GM18508 (cell line): ENCODE results near the gene L1CAM.

Experiments used
- ATAC-seq: cut with Tn5 transposase; IDR thresholded peaks from one replicate; pipeline ENCODE4 v1.9.1; 2021; ENCODE audit warnings: moderate number of reproducible peaks; ENCODE audit not compliant: insufficient read depth, unreplicated experiment

The L1CAM gene

GRCh38 chrX:153881281-153881680 is 4.7 kb downstream of the L1CAM start:
- no peak for ATAC-seq

DNA sequence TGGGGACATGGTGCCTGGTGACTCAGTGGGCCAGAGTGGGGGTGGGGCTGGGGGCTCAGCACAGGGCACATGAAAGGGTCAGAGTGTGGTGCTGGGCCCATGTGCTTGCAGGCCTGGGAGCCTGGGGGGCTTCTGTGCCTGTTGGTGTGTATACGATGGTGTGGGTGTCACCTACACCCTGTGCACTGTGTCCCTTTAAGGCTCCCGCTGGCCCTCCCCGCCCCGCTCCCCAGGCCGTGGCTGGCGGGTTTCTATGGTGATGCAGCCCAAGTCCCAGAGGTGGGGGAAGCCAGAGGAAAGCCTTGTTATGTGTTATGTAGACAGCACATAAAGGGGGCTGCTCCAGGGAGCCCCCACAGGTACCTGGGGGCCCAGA is 5.5 kb downstream of the L1CAM start:
- no peak for ATAC-seq

DNA sequence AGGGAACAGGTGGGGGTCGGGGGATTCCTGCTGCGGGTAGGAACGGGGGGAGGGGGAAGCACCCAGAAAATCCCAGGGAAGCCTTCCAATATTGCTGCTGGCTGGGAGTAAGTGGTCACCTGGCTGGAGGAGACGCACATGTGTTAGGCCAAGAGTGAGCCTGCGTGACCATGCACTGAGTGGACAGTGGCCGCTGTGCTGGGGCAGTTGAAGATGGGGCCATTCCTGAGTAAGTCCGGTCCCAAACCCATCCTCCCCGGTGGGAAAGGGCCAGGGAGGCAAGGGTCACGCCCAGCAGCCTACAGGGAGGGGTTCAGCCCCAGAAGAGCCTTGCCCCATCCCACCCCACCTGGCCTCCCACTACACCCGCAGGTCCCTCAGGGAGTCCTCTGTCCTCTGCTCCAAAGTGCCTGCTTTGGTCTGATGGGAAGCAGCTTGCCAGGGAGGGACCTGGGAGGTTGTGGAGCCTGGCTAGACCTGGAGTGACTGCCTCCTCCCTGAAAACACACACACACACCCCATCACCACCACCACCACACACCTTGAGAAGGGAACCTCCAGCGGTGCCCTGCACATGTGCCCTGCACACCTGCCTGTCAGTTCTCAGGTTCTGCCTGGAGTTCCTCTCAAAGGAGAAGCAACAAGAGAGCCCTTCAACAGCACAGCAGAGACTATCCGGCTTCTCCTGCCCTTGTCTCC is 6.1 kb downstream of the L1CAM start:
- no peak for ATAC-seq

DNA sequence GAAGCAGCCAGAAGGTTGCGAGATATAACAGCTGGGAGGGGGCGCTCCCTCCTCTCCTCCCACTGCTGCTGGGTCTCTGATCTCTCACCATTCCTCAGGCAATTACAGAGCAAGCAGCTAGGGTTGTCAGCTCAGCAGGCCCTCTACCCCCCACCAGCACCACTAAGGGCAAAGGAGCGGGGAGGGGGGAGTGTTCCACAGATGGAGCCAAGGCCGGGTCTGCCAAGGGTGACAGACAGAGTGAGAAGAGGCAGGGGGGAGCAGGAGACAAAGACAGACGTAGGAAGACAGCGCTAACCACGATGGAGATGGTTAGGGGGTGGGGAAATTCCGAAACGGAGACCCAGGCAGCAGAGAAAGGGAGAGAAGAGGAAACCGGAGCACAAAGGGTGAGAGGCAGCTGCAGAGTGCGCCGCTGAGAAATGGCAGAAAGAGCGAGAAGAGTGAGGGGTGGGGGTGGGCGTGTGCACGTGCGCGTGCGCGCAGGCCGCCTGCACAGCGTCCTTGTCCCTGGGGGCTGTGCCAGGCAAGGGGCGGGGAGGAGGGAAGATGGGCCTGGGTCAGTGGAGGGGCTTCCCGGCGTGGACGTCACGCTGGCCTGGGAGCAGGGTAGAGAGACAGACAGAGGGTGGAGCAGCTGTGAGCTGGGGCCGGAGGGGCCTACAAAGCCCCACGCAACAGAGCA is 6.9 kb downstream of the L1CAM start:
- no peak for ATAC-seq

- ATAC-seq: no peak
Measured at GRCh38 chrX:153878345-153878744, 7.6 kb downstream of the L1CAM start.

DNA sequence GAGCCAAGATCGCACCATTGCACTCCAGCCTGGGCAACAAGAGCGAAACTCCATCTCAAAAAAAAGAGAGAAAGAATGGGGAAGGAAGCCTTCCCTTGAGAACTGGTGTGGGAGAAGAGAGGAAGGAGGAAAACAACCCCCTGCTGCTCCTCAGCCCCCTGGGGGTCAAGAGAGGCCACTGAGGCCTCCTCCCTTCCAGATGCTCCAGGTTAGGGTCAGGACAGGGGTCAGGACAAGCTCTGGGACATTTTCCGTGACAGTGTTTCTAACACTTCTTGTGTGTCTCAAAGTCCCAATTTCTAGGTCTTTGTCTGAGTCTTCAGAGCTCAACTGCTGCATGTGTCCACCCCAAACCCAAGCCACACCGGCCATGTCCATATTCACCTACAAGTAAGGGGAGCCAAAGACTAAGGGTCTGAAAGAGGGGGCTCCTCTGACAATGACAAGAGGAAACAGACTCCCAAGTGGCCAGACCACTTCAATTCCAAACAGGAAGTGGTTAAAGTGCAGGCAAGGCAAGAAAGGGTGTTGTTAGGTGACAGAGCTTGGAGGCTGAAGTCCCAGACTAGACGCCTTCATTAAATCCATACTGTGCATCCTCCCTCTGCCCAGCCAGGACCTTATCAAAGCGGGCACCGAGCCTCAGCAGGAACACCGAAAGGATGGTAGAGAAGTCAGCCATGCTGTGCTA is 8.3 kb downstream of the L1CAM start:
- no peak for ATAC-seq

- no peak for ATAC-seq
Measured at GRCh38 chrX:153876112-153876491, 9.9 kb downstream of the L1CAM start.

DNA sequence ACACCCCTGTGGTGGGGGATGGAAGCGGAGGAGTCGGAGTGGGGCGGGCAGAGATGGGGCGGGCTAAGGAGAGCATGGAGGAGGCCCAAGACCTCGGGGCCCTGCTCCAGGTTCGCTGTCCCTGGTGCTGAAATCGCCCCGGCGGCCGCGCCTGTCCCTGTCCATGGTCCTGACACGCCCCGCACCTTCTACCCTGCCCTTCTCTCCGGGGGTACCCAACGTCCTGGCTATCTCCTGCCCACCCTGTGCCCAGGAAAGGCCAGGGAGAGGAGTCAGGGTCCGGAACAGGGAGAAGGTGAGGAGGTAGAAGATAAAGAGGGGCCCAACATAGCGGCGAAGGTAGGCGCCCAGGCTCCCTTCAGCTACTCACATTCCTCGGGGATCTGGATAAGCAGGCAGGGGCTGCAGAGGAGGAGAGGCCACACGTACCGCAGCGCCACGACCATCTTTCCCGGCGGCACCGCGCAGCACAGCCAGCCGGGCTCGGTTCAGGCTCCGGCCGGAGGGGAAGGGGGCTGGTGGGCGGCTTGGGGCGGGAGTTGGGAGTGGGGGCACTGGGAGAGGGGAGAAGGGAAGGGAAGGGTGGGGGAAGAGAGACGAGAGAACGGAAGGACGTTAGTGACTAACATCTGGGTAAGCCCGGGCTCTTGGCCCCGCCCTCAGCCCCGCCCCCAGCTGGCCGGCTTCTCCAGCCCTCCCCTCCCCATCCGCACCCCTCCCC is 10.4 kb downstream of the L1CAM start:
- no peak for ATAC-seq

- ATAC-seq: no peak
Measured at GRCh38 chrX:153874366-153875125, 11.4 kb downstream of the L1CAM start.

- ATAC-seq: no peak
Measured at GRCh38 chrX:153874085-153874365, 11.9 kb downstream of the L1CAM start.

- no peak for ATAC-seq
Measured at GRCh38 chrX:153873282-153874084, 12.5 kb downstream of the L1CAM start.

- ATAC-seq: no peak
Measured at GRCh38 chrX:153871946-153872878, 13.8 kb downstream of the L1CAM start.

DNA sequence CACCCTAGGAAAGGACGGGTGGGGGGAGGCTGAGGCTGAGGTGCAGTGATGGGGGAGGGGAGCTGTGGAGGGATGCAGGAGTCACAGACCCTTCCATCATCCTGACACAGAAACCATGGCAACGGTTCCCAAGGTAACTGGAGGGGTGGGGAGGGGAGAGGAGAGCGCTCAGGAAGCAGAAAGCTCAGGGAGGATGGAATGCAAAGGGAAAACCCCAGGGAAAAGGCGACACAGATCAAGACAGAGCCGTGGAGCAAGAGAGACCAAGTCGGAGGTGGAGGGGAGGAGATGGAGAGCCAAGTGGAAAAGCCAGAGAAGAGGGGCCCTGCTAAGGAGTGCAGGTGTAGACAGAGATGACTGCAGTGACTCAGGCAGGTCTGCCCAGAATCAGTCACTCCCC is 14.5 kb downstream of the L1CAM start:
- no peak for ATAC-seq

GRCh38 chrX:153870791-153871360 is 15.1 kb downstream of the L1CAM start:
- no peak for ATAC-seq

DNA sequence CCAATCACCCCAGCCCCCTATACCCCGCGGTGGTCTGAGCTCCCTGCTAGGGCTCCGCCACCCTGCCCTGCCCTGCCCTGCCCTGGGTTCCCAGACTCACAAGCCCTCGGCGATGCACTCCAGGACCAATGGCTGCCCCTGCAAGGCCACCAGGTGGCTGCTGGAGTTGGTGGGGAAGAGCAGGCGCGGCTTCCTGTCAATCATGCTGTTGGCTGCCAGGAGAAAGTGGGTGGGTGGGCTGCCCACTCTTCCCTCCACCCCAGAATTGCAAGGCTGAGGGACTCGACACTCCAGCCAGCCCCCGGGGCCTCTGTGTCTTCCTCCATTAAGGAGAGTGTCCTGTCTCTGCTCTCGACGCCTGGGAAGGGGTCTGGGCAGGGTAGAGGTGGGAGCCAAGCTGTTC is 15.7 kb downstream of the L1CAM start:
- no peak for ATAC-seq

DNA sequence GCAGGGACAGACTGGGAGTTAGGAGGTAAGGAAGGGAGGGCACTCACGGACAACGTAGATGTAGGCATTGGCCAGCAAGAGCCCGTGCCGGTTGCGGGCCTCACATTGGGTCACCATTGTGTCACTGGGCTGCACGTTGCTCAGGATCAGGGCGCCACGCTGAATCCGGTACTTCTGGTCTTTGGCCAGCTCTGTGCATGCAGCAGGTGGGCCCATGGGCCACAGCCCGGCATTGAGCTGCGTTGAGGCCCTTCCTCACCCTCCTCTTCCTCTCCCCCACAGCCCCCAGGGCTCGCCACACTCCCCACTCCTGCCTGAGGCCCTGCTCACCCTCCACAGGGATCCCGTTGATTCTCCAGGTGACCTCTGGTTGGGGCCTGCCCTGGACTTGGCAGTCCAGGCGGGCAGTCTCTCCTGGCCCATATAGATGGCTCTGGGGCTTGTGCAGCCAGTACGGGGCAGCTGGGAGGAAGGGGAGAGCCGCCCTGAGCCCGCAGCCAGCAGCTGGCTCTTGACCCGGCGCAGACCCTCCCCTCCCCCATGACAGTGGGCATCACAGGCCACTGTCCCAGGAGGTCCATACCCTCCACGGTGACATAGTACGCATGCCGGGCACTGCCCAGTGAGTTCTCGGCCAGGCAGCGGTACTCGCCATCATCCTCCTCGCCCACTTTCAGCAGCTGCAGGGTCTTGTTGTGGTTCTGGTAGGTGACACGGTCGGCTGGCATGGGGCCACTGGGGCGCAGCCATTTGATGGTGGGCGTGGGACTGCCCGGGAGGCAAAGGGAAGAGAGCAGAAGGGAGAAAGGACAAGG is 16.3 kb downstream of the L1CAM start:
- no peak for ATAC-seq
